GM10266 (cell line): ENCODE measurements around the gene ZNF557.

ENCODE experiments used
- DNase-seq: peaks from one replicate; pipeline ENCODE4 v3.0.0; 2012; ENCODE audit errors: extremely low spot score
- CTCF ChIP-seq: IDR thresholded peaks from 2 replicates; pipeline ENCODE4 v1.5.1; 2012; ENCODE audit warnings: mild to moderate bottlenecking, low read depth; ENCODE audit not compliant: control insufficient read depth, insufficient read depth; ENCODE audit errors: missing control alignments

Gene ZNF557

GRCh38 chr19:7115721-7116120, 46.2 kb downstream of the ZNF557 start:
- TF ChIP-seq CTCF = no peak
- DNase-seq = no peak

GRCh38 chr19:7117248-7117647, 47.7 kb downstream of the ZNF557 start:
- no peak for TF ChIP-seq CTCF
- no peak for DNase-seq

GRCh38 chr19:7119582-7119981, 50.1 kb downstream of the ZNF557 start:
- no peak for DNase-seq
- no peak for TF ChIP-seq CTCF

- TF ChIP-seq CTCF = no peak
- no peak for DNase-seq
Observed at GRCh38 chr19:7120499-7120898, 51.0 kb downstream of the ZNF557 start.

GRCh38 chr19:7122701-7123100, 53.2 kb downstream of the ZNF557 start:
- no peak for TF ChIP-seq CTCF
- no peak for DNase-seq

- no peak for TF ChIP-seq CTCF
- no peak for DNase-seq
Observed at GRCh38 chr19:7124782-7125181, 55.3 kb downstream of the ZNF557 start.

- no peak for TF ChIP-seq CTCF
- no peak for DNase-seq
Observed at GRCh38 chr19:7125221-7125620, 55.7 kb downstream of the ZNF557 start.
